Activated CD4-positive, alpha-beta T cell treated with anti-CD3 and anti-CD28 coated beads, Interleukin-2, Interleukin-6, amounts not matched to agents 100 ng/mL and 50 ng/mL, durations not matched to agents 16 hours and 8 hours (primary cell): ENCODE measurements around the gene CFAP52.
"Not testable (repeated sequence)": the region's sequence is repeated elsewhere in the genome, so short reads cannot be mapped to it uniquely, and the experiment has no call there.

Experiments used
- DNase-seq: peaks from one replicate; pipeline ENCODE4 v3.0.0-alpha.2; 2020

CFAP52 gene, protein sequence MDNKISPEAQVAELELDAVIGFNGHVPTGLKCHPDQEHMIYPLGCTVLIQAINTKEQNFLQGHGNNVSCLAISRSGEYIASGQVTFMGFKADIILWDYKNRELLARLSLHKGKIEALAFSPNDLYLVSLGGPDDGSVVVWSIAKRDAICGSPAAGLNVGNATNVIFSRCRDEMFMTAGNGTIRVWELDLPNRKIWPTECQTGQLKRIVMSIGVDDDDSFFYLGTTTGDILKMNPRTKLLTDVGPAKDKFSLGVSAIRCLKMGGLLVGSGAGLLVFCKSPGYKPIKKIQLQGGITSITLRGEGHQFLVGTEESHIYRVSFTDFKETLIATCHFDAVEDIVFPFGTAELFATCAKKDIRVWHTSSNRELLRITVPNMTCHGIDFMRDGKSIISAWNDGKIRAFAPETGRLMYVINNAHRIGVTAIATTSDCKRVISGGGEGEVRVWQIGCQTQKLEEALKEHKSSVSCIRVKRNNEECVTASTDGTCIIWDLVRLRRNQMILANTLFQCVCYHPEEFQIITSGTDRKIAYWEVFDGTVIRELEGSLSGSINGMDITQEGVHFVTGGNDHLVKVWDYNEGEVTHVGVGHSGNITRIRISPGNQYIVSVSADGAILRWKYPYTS

DNA sequence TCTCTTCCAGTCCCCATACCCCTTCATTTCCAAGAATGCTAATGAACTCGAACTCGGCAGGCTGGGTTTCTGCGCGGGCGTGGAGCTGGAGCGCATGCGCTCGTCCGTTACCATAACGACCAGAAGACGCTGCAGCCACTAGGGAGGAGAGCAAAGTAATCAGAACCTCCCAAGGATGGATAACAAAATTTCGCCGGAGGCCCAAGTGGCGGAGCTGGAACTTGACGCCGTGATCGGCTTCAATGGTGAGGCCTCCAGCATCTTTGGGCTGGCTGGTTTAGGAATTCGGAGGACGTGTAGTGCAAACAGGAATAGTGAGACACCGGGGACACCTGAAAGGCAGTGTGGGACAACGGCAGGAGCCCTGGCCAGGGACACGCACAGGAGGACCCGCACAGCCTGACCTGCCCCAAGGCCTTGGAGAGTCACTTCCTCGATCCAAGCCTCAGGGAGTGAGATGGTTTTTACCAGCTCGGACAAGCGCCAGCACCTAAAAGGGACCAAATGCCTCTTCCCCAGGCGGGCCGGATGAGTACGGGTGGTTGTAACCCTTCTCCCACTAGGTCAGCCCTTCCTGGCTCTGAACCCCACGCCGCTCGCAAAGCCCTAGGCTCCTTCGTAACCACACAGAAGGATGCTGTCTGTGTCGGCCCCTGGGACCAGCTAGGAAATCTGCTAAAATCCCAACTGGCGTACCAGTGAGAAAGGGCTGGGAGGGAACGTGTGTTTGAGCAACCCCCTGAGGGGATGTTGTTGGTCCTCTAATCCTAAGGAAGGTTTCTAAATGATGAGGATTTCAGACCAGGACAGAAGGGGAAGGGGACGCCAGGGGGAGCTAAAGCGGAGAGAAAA, at the start of gene CFAP52:
Gene CFAP52 (plus strand): TSS at position 122 of the 852 bp plus-strand sequence. CDS start 54 bp downstream, at position 176.
- peak; percentile 82 for DNase-seq

DNA sequence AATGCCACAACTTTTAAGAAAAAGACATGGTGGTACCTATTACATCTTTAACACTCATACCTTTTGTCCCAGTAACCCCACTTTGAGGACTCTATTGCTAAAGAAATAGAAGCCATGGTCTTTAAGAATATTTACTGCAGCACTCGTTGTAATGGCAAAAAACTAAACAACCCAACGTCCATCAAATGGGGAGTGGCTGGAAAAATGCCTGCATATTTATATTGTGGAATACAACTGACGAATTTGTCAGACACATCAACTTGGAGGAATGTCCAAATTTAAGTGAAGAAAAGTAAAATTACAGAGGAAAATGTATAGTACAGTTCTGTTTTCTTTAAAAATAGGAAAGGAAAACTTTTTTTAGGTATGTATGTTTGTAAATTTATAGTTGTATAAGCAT, 48.7 kb upstream of the CFAP52 start:
- DNase-seq: no peak

- peak; percentile 15 for DNase-seq
Measured at GRCh38 chr17:9529033-9529700, 47.3 kb upstream of the CFAP52 start.

DNA sequence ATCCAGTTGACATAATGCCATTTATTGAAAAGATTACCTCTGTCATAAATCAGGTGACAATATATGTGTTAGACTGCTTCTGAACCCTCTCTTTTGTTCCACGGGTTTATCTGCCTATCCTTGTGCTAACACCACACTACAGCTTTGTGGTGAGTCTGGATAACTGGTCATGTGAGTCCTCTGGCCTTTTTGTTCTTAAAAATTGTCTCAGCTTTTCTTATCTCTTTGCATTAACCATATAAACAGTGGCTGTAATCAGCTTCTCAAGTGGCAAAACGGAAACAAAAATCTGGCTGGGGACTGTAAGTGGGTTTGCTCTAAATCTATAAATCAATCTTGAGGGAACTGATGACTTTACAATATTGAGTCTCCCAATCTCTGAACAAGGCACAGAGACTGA, 45.4 kb upstream of the CFAP52 start:
- DNase-seq: no peak

- DNase-seq: no peak
Measured at GRCh38 chr17:9532715-9533114, 43.7 kb upstream of the CFAP52 start.

DNA sequence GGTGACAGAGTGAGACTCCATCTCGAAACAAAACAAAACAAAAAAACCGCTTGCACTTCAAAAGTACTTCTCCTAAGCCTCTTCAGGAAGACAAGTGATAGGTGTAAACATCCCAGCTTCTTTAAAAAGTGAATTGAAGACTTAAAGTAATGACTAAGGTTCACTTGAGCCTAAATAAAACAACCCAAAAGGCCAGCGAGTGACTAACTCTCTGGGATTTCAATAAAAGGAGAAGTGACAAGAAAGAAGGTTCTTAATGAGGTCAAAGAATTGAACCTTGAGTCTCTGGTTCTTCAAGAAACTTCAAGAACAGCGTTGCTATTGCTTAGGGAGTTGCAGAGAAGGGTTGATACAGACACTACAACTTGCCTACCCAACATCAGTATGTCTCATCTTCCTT, 43.0 kb upstream of the CFAP52 start:
- no peak for DNase-seq

- no peak for DNase-seq
Measured at GRCh38 chr17:9536061-9536460, 40.4 kb upstream of the CFAP52 start.

GRCh38 chr17:9537177-9537776, 39.2 kb upstream of the CFAP52 start:
- no peak for DNase-seq

GRCh38 chr17:9538626-9539025, 37.8 kb upstream of the CFAP52 start:
- DNase-seq: no peak

GRCh38 chr17:9541718-9542117, 34.7 kb upstream of the CFAP52 start:
- no peak for DNase-seq

- DNase-seq: no peak
Measured at GRCh38 chr17:9544221-9544620, 32.2 kb upstream of the CFAP52 start.

DNA sequence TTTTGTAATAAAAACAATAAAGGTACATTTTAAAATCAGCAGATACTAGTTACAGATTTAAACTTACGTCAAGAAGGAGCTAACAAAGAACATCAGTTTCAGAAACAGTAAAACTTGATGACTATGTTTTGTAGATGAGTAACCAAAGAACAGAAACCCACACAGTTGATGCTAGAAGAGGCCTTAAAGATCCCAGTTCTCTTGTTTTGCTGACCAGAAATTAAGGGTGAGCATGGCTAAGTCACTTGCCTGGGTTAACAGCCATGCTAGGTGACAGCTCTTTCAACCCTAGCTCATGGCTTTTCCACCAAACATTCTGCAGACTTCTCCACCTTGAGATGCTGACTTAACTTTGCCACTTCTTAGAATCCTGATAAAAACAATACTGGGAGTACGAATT, 27.2 kb upstream of the CFAP52 start:
- DNase-seq: peak; percentile 26

DNA sequence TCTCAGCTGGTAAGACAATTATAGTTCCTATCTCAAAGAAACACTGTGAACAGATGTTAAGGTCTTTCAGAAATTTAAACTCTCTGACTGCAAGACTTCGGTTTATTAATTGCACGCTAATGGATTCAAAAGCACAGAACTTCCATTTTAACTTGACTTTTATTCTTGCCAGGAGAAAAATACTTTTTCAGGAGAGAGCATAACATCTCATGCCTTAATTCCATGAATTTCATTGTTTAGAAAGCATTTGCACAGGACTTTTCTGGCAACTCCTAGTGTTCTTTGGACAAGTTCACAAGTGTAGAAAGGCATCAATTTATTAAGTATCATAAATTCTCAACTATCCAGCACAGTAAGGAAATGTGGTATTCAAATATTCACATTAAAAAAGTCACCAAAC, 23.3 kb upstream of the CFAP52 start:
- no peak for DNase-seq

DNA sequence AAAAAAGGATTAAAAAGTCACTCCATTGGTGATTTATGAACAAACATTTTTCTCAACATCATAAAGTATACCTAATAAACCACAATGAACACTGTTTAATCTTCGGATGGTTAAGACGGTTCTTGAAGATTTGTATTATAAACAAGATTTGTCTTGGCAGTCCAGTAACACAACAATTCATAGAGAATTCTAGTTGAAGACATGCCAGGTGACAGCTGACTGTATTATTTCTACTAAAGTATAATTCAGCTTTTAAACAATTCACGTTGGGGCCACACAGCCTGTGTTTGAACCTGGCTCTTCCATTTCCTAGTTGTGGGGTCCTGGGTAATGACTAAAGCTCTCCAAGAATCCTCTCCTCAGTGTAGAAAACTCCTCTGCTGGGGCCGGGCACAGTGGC, 22.8 kb upstream of the CFAP52 start:
- DNase-seq: no peak

DNA sequence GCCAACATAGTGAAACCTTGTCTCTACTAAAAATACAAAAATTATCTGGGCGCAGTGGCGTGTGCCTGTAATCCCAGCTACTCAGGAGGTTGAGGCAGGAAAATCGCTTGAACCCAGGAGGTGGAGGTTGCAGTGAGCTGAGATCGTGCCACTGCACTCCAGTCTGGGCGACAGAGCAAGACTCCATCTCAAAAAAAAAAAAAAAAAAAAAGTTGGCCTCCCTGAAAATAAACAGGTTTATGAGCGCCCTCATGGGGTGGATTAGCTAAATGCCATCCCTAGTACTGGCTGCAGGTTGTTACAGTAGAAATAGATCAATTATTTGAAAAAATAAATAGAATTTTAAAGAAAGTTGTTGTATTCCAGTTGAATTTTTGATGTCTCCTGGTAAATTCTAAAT, 21.7 kb upstream of the CFAP52 start:
- peak; percentile 65 for DNase-seq

- no peak for DNase-seq
Measured at GRCh38 chr17:9557161-9557755, 19.2 kb upstream of the CFAP52 start.

DNA sequence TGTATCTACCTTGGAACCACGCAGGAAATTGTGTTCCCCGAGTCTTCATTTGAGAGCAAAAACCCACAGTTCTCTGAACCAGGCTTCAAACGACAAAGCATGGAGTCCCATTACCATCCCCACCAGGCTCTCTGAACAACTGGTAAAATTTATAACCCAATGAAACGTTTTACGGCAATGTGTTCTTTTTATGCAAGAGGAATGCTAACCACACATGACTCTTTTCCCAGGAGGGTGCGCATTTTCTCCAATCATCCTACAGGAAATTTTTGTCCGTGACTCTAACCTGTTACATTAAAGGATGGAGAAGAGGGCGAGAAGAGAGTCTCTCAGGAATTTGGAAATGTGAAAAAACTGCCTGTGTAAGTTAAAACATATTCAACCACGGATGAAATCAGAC, 18.6 kb upstream of the CFAP52 start:
- no peak for DNase-seq

GRCh38 chr17:9564104-9564503, 12.3 kb upstream of the CFAP52 start:
- no peak for DNase-seq

DNA sequence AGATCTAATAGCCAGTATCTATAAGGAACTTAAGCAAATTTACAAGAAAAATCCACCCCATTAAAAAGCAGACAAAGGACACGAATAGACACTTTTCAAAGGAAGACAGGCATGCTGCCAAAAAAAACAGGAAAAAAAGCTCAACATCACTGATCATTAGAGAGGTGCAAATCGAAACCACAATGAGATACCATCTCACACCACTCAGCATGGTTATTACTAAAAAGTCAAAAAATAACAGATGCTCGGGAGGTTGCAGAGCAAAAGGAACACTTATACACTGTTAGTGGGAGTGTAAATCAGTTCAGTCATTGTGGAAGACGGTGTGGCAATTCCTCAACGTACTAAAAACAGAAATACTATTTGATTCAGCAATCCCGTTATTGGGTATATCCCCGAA, 10.4 kb upstream of the CFAP52 start:
- peak; percentile 25 for DNase-seq

DNA sequence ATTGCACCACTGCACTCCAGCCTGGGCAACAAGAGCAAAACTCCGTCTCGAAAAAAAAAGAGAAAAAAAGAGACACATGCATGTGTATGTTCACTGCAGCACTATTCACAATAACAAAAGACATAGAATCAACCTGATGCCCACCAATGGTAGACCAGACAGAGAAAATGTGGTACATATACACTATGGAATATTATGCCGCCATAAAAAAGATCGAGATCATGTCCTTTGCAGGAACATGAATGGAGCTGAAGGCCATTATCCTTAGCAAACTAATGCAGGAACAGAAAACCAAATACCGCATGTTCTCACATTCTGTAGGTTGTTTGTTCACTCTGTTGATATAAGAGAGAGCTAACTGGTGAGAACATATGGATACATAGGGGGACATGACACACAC, 9.7 kb upstream of the CFAP52 start:
- not testable (repeated sequence) for DNase-seq

DNA sequence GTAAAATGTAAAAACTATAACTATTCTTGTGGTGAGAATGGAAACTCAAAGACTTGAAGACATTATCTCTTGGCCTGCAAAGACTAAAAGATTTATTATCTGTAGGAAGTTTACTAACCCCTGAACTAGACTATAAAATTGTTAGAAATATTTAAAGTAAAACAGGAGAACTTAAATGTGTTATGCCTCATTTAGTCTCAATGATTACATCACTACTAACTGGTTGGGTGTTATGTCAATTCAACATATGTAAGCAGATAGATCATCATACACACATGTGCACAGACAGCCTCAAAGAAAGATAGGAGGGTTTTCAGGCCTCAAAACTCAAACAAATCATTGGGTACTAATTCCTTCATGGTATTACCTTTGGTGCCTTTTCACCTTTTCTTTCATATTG, 8.4 kb upstream of the CFAP52 start:
- DNase-seq: no peak

DNA sequence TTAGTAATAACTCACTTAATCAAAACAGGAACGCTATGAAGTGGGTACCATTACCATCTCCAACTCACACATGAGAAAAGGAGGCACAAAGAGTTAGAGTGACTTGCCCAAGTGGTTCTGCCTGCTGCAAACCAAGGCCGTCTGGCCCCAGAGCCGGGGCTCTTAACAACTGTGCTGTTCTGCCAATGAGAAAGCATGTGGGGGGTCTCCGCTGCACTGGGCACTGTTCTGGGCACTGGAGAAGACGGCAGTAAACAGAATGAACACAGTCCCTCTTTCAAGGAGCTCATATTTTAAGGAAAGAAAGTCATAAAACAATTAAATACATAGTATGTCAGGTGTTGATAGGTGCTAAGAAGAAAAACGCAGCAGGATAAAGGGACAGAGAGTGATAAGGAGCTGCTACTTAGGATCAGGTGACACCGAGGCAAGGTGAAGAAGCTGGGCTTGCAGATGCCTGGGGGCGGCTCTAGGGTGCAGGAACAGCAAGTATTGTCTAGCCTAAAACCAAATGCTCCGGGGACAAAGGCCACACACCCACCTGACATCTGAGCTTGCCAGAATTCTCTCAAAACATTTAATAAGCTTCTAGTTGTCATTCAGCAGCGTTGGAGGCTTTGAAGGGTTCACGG, 7.4 kb upstream of the CFAP52 start:
- no peak for DNase-seq
